Gastrocnemius medialis (tissue), 4 donors: Measurements from ENCODE around the gene BANP.
"Not testable (repeated sequence)": the region's sequence is repeated elsewhere in the genome, so short reads cannot be mapped to it uniquely, and the experiment has no call there.

Experiments
- CTCF ChIP-seq, 5 experiments: fragments of 450-650 bp in 3 of 5; fragments of 200-600 bp in 2 of 5; sonication (generic) in 2 of 5; IDR thresholded peaks in 4 of 5; conservative IDR thresholded peaks in 1 of 5; 1 replicate in 4 of 5; 2 replicates in 1 of 5; pipeline ENCODE4 v1.5.1; 2016 to 2019; ENCODE audit warnings: antibody characterized with exemption in 5 of 5, mild to moderate bottlenecking in 3 of 5, moderate library complexity in 3 of 5
- POLR2A ChIP-seq, 2 donors: fragments of 450-650 bp; IDR thresholded peaks; one replicate each; pipeline ENCODE4 v1.6.1; 2017; ENCODE audit warnings: antibody characterized with exemption in 2 of 2, mild to moderate bottlenecking in 2 of 2, moderate library complexity in 2 of 2

GRCh38 chr16:88096659-88097058, 145.4 kb downstream of the BANP start:
- TF ChIP-seq CTCF (IDR thresholded peaks at IDR 0.05 in 4 of 5, conservative IDR thresholded peaks at IDR 0.05 in 1 of 5); POLR2A (IDR thresholded peaks at IDR 0.05): not testable (repeated sequence)
